CD14-positive monocyte (primary cell): ENCODE data around the gene CCT3. TPM values are rescaled to one million over a fixed set of nuclear protein-coding genes. Genes with fewer than 3 reads are reported as not detected.

Source experiments
- DNase-seq, 3 donors: peaks; one replicate each; pipeline ENCODE4 v3.0.0-alpha.2; 2011 to 2022
- H2AFZ ChIP-seq: 2 replicates; pipeline ENCODE4 v1.6.0; 2012; ENCODE audit warnings: mild to moderate bottlenecking, low read depth, low read length, inconsistent platforms; ENCODE audit not compliant: insufficient read depth, poor library complexity, severe bottlenecking
- H3K27ac ChIP-seq, 2 donors: 1 replicate in 1 of 2; 2 replicates in 1 of 2; pipeline ENCODE4 v1.5.1; 2012 to 2013; ENCODE audit warnings: low read length in 2 of 2, control low read depth in 1 of 2, inconsistent platforms in 1 of 2, low read depth in 1 of 2, mild to moderate bottlenecking in 1 of 2
- H3K27me3 ChIP-seq, 2 donors: one replicate each; pipeline versions ENCODE4 v1.6.0 to v1.6.1; 2011 to 2013; ENCODE audit warnings: low read length in 2 of 2; ENCODE audit not compliant: control insufficient read depth in 2 of 2, insufficient read depth in 2 of 2
- H3K36me3 ChIP-seq, 2 donors: replicated peaks in 1 of 2; 1 replicate in 1 of 2; 2 replicates in 1 of 2; pipeline versions ENCODE4 v1.5.1 to v1.6.1; 2012 to 2013; ENCODE audit warnings: low read length in 2 of 2, control low read depth in 1 of 2, inconsistent platforms in 1 of 2, mild to moderate bottlenecking in 1 of 2; ENCODE audit not compliant: insufficient read depth in 2 of 2, control insufficient read depth in 1 of 2
- H3K4me1 ChIP-seq, 2 donors: 1 replicate in 1 of 2; 2 replicates in 1 of 2; pipeline versions ENCODE4 v1.5.1 to v1.6.1; 2012 to 2013; ENCODE audit warnings: low read length in 2 of 2, control low read depth in 1 of 2, inconsistent platforms in 1 of 2, mild to moderate bottlenecking in 1 of 2, moderate library complexity in 1 of 2; ENCODE audit not compliant: insufficient read depth in 2 of 2, control insufficient read depth in 1 of 2
- H3K4me2 ChIP-seq: replicated peaks from 2 replicates; pipeline ENCODE3; 2012; ENCODE audit warnings: low read length, moderate library complexity, mild to moderate bottlenecking; ENCODE audit not compliant: poor library complexity, severe bottlenecking; ENCODE audit errors: extremely low read depth
- H3K4me3 ChIP-seq, 3 experiments: fragments of 200-600 bp in 1 of 3; sonication (generic) in 1 of 3; replicated peaks in 1 of 3; 1 replicate in 2 of 3; 2 replicates in 1 of 3; pipeline ENCODE4 v1.5.1; 2011 to 2013; ENCODE audit warnings: low read length in 3 of 3, mild to moderate bottlenecking in 3 of 3, control low read depth in 2 of 3, low read depth in 2 of 3, inconsistent platforms in 1 of 3, moderate library complexity in 1 of 3
- H3K79me2 ChIP-seq: 2 replicates; pipeline ENCODE4 v1.6.0; 2012; ENCODE audit warnings: mild to moderate bottlenecking, control low read depth, inconsistent platforms, low read length, moderate library complexity; ENCODE audit not compliant: insufficient read depth
- H3K9ac ChIP-seq: 2 replicates; pipeline ENCODE4 v1.6.0; 2017; ENCODE audit warnings: low read length, mild to moderate bottlenecking; ENCODE audit not compliant: insufficient read depth, poor library complexity, severe bottlenecking
- H3K9me3 ChIP-seq, 2 donors: replicated peaks in 1 of 2; 1 replicate in 1 of 2; 2 replicates in 1 of 2; pipeline versions ENCODE4 v1.5.1 to v1.6.1; 2012 to 2013; ENCODE audit warnings: low read length in 2 of 2, control low read depth in 1 of 2; ENCODE audit not compliant: control insufficient read depth in 1 of 2, insufficient read depth in 1 of 2
- H4K20me1 ChIP-seq: 2 replicates; pipeline ENCODE4 v1.6.0; 2012; ENCODE audit warnings: mild to moderate bottlenecking, low read length, control low read depth, moderate library complexity; ENCODE audit not compliant: insufficient read depth
- H3K27ac Mint-ChIP-seq, 7 donors: one replicate each; pipeline ENCODE4 v1.8.0; 2020; ENCODE audit warnings: mild to moderate bottlenecking in 7 of 7, mixed read lengths in 7 of 7, moderate library complexity in 6 of 7, inconsistent platforms in 2 of 7
- H3K27me3 Mint-ChIP-seq, 3 donors: one replicate each; pipeline ENCODE4 v1.8.0; 2021 to 2022; ENCODE audit warnings: low read depth in 3 of 3, mild to moderate bottlenecking in 3 of 3, mixed read lengths in 3 of 3, moderate library complexity in 3 of 3, inconsistent platforms in 1 of 3
- H3K36me3 Mint-ChIP-seq, 2 donors: one replicate each; pipeline ENCODE4 v1.8.0; 2020; ENCODE audit warnings: mixed read lengths in 2 of 2, inconsistent platforms in 1 of 2, mild to moderate bottlenecking in 1 of 2
- H3K4me1 Mint-ChIP-seq: one replicate; pipeline ENCODE4 v1.8.0; 2020; ENCODE audit warnings: mild to moderate bottlenecking, mixed read lengths
- H3K4me3 Mint-ChIP-seq, 2 donors: one replicate each; pipeline ENCODE4 v1.8.0; 2020; ENCODE audit warnings: mild to moderate bottlenecking in 2 of 2, mixed read lengths in 2 of 2, moderate library complexity in 1 of 2
- H3K9me3 Mint-ChIP-seq, 7 donors: one replicate each; pipeline ENCODE4 v1.8.0; 2020 to 2022; ENCODE audit warnings: mixed read lengths in 7 of 7, mild to moderate bottlenecking in 6 of 7, moderate library complexity in 6 of 7, inconsistent platforms in 2 of 7
- WGBS: methylation state at CpG from one replicate; pipeline ENCODE4 v1.1.5; 2013; ENCODE audit warnings: missing lambda C conversion rate; ENCODE audit not compliant: insufficient coverage; 5-methylcytosine and 5-hydroxymethylcytosine counted together
- intact Hi-C, 2 donors: fragments of 100-400 bp; cut with micrococcal nuclease; formaldehyde crosslinking; loops; one replicate each; pipeline versions ENCODE4 v1.15.0 to v1.15.1; 2023
- polyA plus RNA-seq, 3 donors: library from polyadenylated mRNA; depleted of rRNA in 1 of 3; unstranded in 2 of 3; stranded (reverse) in 1 of 3; fragments of 300-500 nt in 2 of 3; fragments of >200 nt in 1 of 3; fragmentation: Illumina TruSeq in 2 of 3; gene quantifications; 1 replicate in 2 of 3; 2 replicates in 1 of 3; pipeline ENCODE4 v1.2.3, GENCODE V29; 2012 to 2021
- TF ChIP-seq, protein P1 (sequence below): fragments of 200-600 bp; IDR thresholded peaks from one replicate; pipeline ENCODE4 v1.8.0; 2022; ENCODE audit warnings: antibody characterized with exemption, mild to moderate bottlenecking

CCT3 gene
- polyA plus RNA-seq, 3 donors = 65.3 to 97.3 (median 94.8) TPM

DNA sequence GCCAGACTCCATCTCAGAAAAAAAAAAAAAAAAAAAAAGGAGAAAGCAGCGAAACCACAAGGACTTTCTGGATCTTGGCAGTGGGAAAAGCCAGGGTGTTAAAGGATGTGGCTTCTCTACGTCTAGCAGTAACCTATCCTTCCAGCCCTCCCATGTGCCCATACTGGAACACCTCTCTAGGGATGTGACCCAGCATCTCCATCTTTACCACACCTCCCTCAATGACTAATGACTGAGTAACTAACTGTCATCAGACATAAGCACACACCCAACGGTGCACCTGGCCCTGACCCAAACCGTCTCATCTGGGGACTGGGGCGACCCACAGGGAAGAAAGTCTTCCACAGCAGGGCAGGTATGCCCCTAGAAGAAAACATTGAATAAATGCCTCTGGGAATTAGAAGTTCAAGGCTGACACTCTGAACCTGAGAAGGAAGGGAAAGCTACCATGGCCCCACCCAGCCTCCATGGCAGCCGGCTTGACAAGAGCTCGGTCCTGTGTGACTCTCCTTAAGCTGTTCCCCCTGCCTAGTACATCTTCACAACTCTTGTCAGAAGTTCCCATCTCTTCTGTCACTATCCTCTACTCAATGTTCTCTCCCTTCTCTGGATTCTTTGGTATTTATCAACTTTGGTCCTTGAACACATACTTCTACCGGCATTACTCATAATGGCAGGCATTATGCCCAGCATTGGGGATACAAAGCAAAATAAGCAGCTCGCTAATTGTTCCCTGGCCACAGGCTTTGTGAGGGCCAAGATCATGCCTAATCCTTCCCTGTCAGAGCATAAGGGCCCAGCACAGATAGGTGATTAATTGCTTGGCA is 75.4 kb downstream of the CCT3 start:
- TF ChIP-seq, protein P1, sequence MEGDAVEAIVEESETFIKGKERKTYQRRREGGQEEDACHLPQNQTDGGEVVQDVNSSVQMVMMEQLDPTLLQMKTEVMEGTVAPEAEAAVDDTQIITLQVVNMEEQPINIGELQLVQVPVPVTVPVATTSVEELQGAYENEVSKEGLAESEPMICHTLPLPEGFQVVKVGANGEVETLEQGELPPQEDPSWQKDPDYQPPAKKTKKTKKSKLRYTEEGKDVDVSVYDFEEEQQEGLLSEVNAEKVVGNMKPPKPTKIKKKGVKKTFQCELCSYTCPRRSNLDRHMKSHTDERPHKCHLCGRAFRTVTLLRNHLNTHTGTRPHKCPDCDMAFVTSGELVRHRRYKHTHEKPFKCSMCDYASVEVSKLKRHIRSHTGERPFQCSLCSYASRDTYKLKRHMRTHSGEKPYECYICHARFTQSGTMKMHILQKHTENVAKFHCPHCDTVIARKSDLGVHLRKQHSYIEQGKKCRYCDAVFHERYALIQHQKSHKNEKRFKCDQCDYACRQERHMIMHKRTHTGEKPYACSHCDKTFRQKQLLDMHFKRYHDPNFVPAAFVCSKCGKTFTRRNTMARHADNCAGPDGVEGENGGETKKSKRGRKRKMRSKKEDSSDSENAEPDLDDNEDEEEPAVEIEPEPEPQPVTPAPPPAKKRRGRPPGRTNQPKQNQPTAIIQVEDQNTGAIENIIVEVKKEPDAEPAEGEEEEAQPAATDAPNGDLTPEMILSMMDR = no peak
- H3K9me3 ChIP-seq = no peaks in the 10 kb centered on the region
- no peaks in the 10 kb centered on the region for H3K27me3 Mint-ChIP-seq
- H3K4me2 ChIP-seq = no peak overlapping the region
- H3K27ac Mint-ChIP-seq = peak overlapping the region in 2 of 7 donors; percentile 4 to 27
- no peaks in the 10 kb centered on the region for H3K4me1 ChIP-seq
- 91% methylated on average over 8 of the region's 9 CpGs for WGBS
- no peak overlapping the region for H3K9ac ChIP-seq
- H3K27ac ChIP-seq = no peak overlapping the region
- H3K9me3 Mint-ChIP-seq = peaks cover 0 to 3% (median 0%) of the 10 kb centered on the region in 7 donors
- no peak overlapping the region for H3K4me3 ChIP-seq
- H3K4me1 Mint-ChIP-seq = no peaks in the 10 kb centered on the region
- peaks cover 5% of the 10 kb centered on the region for H3K79me2 ChIP-seq
- no peak overlapping the region for H3K4me3 Mint-ChIP-seq
- H4K20me1 ChIP-seq = peaks cover 62% of the 10 kb centered on the region
- no peak for DNase-seq
- H3K36me3 Mint-ChIP-seq = peaks cover 85 to 99% of the 10 kb centered on the region in 2 donors
- H2AFZ ChIP-seq = no peak overlapping the region
- H3K36me3 ChIP-seq = peaks cover 96 to 100% of the 10 kb centered on the region in 2 donors
- intact Hi-C loops = loop anchor here in 1 of 2 donors (5.0 kb wide), 1 partner anchor 45 kb away; no protein-coding TSS in a partner anchor
- no peaks in the 10 kb centered on the region for H3K27me3 ChIP-seq

DNA sequence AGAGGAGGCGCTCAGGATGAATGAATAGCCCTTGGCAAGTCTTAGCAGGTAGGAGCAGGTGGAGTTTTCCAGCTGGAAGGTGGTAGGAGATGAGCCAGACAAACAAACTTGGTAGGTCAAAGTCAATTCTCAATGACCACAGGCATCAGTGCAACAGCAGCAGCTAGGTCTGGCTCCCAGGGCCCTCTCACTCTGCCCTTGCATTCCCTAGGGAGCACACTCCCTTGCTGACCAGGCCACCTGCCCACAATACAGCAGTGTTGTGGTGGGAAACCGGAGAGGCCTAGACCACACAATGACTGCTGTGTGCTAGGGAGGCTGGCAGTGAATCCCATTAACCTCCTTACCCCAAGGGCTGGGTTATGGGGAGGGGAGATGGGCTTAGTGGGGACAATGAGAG is 77.2 kb downstream of the CCT3 start:
- H3K27ac Mint-ChIP-seq = peak overlapping the region in 3 of 7 donors; percentile 18 to 76 (median 54)
- no peaks in the 10 kb centered on the region for H3K4me1 Mint-ChIP-seq

More for the DNA sequence above, 77.2 kb downstream of the CCT3 start:
- TF ChIP-seq, protein P1 = no peak
- Histone ChIP-seq H3K27me3 (no peaks in the 10 kb centered on the region), H3K36me3 (peaks cover 96 to 100% of the 10 kb centered on the region in 2 donors), H3K9ac (no peak overlapping the region), H3K4me1 (no peaks in the 10 kb centered on the region), H2AFZ (no peak overlapping the region), H3K27ac (no peak overlapping the region), H3K4me3 (no peak overlapping the region), H3K79me2 (peaks cover 5% of the 10 kb centered on the region), H4K20me1 (peaks cover 67% of the 10 kb centered on the region), H3K4me2 (no peak overlapping the region), H3K9me3 (no peaks in the 10 kb centered on the region)
- Mint-ChIP-seq H3K36me3 (peaks cover 85 to 99% of the 10 kb centered on the region in 2 donors), H3K9me3 (peaks cover 0 to 3% (median 0%) of the 10 kb centered on the region in 7 donors), H3K27me3 (no peaks in the 10 kb centered on the region), H3K4me3 (no peak overlapping the region)
- 100% methylated on average over 1 of the region's 2 CpGs for WGBS
- intact Hi-C loops = loop anchor here in 1 of 2 donors (5.0 kb wide), 1 partner anchor 46 kb away; no protein-coding TSS in a partner anchor
- DNase-seq = no peak
